Activated T-helper 9 cell treated with anti-CD3 and anti-CD28 coated beads, Interleukin-2, amount 50 U/mL, for 16 hours (primary cell): ENCODE results near the gene PAPPA2.
"Not testable (repeated sequence)": the region's sequence is repeated elsewhere in the genome, so short reads cannot be mapped to it uniquely, and the experiment has no call there.

Source experiments
- DNase-seq: peaks from one replicate; pipeline ENCODE4 v3.0.0-alpha.2; 2020; ENCODE audit warnings: low read depth

PAPPA2 gene, protein sequence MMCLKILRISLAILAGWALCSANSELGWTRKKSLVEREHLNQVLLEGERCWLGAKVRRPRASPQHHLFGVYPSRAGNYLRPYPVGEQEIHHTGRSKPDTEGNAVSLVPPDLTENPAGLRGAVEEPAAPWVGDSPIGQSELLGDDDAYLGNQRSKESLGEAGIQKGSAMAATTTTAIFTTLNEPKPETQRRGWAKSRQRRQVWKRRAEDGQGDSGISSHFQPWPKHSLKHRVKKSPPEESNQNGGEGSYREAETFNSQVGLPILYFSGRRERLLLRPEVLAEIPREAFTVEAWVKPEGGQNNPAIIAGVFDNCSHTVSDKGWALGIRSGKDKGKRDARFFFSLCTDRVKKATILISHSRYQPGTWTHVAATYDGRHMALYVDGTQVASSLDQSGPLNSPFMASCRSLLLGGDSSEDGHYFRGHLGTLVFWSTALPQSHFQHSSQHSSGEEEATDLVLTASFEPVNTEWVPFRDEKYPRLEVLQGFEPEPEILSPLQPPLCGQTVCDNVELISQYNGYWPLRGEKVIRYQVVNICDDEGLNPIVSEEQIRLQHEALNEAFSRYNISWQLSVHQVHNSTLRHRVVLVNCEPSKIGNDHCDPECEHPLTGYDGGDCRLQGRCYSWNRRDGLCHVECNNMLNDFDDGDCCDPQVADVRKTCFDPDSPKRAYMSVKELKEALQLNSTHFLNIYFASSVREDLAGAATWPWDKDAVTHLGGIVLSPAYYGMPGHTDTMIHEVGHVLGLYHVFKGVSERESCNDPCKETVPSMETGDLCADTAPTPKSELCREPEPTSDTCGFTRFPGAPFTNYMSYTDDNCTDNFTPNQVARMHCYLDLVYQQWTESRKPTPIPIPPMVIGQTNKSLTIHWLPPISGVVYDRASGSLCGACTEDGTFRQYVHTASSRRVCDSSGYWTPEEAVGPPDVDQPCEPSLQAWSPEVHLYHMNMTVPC (N-terminal part only)

DNA sequence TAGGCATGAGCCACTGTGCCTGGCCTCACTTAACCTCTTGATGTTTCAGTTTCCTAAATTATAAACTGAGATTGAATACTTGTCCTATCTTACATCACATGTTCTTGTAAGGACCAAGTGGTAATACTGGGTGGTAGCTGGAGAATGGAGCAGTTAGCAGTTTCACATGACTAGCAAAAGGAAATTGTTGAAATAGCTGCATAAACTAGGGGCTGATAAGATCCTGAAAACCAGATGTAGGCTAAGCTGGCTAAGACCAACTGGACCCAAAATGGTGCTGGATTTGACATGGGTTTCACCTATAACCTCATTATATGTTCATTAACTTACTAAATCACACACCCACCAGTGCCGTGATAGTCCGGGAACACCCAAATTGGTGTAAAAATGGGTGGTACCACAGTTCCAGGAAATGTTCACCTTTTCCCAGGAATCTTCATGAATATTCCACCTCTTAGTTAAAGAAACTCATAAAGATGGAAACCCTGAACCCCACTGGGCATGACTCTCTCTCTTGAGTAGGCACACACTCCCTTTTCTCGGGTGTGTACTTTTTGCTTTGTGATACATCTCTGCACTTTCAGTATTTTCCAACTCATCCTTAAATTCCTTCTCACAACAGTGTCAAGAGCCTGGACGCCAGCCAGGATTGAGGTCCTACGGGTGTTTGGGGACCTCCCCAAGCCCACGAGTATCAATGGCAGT, at the start of gene PAPPA2:
Gene PAPPA2, plus strand, starts transcription at position 502 of the 705 bp plus-strand sequence. CDS start 93,148 bp downstream, outside the sequence.
- no peak for DNase-seq

GRCh38 chr1:176416777-176417176, 46.2 kb upstream of the PAPPA2 start:
- no peak for DNase-seq

DNA sequence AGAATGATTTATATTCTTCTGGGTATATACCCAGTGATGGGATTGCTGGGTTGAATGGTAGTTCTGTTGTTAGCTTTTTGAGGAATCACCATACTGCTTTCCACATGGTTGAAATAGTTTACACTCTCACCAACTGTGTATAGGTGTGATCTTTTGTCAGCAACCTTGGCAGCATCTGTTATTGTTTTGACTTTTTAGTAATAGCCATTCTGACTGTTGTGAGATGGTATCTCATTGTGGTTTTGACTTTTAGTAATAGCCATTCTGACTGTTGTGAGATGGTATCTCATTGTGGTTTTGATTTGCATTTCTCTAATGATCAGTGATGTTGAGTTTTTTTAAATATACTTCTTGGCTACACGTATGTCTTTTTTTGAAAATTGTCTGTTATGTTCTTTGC, 43.4 kb upstream of the PAPPA2 start:
- DNase-seq, result not testable (repeated sequence)

DNA sequence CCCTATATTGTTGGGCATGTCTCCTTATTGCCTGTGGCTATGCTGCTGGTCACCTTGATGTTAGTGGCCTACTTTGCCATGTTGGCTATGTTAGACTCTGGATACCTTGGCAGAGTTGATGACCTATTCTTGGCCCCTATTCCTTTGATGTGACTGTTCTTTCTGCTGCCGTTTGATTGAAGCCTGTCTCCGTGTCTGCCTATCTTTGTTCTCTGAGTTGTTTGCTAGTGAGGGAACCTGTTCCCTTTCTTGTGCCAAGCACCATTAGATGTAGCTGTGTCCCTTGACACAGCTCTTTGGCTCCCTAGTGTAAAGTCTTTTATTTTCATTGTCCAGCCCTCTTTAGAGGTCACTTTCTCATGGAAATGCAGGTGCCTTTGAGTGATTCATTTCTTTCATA, 28.7 kb upstream of the PAPPA2 start:
- DNase-seq, result no peak

DNA sequence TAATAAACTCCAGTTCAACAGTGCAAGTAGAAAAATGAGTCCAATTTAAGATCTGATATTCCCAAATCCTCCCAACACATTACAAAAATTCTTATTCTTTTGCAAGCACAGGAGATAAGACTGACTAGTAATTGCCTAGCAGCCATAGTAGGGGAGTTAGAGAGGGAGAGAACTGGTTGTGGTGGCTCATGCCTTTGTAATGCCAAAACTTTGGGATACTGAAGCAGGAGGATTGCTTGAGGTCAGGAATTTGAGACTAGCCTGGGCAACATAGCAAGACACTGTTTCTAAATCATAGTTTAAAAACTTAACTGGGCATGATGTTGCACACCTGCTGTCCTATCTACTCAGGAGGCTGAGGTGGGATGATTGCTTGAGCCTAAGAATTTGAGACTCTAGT, 26.7 kb upstream of the PAPPA2 start:
- no peak for DNase-seq

- DNase-seq, result no peak
These were observed 22.8 kb upstream of the PAPPA2 start for GRCh38 chr1:176440176-176440575.

DNA sequence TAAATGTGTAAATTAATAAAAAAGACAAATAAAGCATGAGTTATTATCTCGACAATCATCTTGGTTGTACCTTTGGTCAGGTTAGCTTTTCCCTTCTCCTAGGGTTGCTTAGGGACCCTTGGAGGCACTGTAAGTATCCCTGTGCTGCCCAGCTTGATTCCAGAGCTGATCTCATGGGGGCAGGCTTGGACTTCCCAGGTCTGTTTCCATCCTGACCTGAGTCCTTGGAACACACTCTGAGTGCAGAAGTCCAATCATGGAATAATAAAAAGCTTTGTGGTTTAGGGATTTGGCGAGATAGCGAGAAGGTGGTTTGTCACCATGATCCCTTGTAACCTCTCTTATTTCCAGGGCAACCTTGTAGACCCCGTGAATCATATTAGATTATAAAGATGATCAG, 18.7 kb upstream of the PAPPA2 start:
- no peak for DNase-seq

- no peak for DNase-seq
These were observed 17.6 kb upstream of the PAPPA2 start for GRCh38 chr1:176445402-176445801.

- no peak for DNase-seq
These were observed 14.6 kb upstream of the PAPPA2 start for GRCh38 chr1:176448340-176448739.

DNA sequence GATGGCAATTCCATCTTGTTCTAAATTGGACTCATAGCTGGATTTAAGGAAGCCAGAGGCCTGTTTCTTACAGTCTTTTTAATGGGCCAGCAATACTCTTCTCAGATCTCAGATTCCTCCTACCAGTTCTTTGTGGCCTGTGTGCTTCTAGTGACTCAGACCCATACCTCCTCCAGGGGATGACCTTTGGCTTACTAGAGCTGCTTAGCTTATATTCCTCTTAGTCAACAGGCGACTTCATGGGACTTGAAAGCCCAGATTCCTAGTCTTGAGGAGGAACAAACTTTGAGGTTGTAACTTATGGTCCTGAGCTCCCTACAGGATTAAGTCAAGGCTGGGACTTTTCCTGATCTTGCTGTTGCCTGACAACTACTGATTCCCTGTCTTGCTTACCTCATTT, 12.4 kb upstream of the PAPPA2 start:
- DNase-seq, result no peak

DNA sequence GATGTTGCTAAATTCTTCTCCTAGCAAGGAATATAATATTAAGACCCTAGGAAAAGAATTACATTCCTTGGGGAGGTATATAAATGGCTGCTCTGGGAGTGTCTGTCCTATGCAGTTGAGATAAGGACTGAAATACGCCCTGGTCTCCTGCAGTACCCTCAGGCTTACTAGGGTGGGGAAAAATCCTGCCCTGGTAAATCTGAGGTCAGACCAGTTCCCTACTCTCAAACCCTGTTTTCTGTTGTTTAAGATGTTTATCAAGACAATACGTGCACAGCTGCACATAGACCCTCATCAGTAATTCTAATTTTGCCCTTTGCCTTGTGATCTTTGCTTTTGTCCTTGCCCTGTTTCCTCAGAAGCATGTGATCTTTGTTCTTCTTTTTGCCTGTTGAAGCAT, 11.2 kb upstream of the PAPPA2 start:
- DNase-seq, result not testable (repeated sequence)

DNA sequence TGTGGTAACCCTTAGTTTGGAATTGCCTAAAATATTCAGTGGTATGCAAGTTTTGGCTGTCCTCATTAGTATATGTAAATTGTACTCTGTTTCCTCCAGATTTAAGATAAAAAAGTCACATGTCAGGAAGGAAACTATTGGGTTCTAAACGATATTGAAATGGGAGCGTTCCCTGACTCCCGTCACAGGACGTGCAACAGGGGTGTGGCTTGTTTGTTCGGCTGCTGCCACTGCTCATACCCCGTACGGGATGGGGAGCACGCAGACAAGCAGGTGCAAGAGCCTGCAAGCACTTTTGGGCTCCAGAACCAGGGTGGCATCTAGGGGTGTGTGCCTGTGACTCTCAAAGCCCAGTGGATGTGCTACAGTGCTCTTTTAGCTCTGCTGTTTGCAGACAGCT, 6.2 kb upstream of the PAPPA2 start:
- DNase-seq, result no peak

DNA sequence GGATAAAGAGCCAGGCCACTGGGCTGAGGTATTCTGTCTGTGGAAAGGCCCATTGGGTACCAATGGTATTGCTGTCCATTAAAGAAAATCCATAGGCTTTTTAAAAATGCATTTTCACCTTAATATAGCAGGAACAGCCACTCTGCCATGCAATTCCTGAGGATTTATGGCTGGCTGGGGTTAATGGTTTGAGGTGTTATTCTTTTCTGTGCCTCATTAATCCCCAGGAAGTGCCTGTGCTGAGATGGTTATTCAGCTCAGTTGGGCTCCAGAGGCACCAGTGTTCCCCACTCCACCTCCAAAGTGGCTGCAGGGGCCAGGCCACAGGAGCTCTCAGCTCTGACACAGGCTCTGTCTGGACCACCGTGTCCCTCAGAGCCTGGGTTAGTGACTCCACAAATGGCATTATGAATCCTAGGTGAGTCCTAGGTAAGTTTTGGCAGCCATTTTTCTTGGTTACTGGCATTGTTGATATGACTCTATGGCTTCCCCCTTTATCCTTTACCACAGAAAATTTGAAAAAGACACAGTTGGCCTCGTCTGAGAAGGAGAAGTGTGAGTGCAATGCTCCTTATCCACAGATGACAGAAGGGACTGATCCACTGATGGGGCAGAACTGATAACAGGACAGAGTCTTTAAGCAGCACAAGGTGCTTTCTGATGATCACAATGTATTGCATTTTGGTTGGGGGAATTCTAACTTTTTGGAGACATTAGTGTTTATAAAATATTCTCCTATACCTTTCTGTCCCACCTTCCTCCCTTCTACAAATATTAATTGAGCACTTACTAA, 2.2 kb upstream of the PAPPA2 start:
- no peak for DNase-seq

- no peak for DNase-seq
These were observed 1.4 kb upstream of the PAPPA2 start for GRCh38 chr1:176461576-176461975.

DNA sequence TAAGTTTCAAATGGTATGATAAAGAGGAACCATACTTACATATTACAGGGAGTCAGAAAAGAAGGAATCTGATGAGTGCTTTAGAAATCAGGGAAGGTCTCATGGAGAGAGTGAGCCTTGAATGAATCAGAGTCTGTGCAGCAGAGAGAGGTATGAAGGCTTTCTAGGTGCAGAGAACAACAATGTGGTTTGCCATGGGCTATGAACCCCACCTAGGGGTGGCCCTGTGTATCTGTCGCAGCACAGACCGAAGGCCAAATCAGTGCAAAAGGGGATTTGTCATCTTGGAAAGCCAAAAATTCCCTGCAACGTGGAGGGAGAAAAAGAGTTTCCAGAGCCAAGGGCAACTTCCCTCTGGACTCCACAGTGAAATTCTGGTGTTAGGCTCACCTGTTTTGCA, 3.5 kb downstream of the PAPPA2 start:
- DNase-seq, result no peak

GRCh38 chr1:176469450-176470010, 6.6 kb downstream of the PAPPA2 start:
- DNase-seq, result no peak

DNA sequence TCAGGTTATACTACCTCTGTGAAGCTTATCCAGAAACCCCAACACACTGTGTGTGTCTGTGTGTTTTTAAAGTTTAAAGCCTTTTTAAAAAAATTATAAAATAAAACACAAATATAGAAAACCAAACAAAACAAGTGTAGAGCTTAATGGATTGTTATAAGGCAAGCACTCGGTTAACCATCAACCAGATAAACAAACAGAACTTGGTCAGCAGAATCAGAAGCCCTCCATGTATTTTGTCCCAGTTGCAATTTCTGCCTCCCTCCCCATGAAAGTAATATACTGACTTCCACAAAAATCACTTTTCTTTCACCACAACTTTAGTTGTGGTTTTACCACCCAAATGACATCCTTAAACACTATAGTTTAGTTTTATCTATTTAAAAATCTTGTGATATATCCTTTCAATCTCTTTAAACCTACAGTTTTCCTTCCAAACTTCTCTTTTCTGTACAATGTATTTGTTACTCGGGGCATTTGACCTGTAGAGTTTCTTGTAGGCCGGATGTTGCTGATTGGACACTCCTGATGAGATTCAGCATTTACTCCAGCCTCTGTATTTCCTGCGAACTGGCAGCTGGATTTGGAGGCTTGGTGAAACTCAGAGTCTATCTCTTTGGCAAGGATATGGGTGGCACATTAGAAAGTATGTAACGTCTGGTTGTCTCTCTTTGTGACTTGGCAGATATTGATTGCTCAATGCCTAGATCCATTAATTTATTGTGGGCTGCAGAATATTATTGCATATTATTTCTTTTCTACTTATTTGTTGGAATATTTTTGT, 8.6 kb downstream of the PAPPA2 start:
- no peak for DNase-seq

- DNase-seq, result no peak
These were observed 17.0 kb downstream of the PAPPA2 start for GRCh38 chr1:176479971-176480370.

DNA sequence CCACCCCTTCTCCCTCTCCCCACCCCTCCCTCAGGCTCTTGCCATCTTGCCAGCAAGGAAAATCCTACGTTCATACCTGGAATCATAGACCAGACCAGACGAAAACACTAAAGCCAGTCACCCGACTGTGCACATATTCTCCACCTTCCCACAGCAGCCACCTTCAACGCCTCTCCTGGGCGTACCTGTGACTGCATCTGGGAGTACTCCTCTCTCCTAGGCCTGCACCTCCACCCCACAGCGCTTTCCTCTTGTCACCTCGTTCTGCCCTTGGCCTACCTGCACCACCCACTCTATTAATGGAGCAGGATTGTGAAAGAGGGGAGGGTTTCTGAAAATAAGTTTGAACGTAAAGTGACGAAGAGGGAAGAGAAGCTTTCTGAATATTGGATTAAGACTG, 17.8 kb downstream of the PAPPA2 start:
- no peak for DNase-seq

GRCh38 chr1:176485083-176485482, 22.1 kb downstream of the PAPPA2 start:
- no peak for DNase-seq
